ENCODE results near the gene NCAPG2.

GRCh38 chr7:158620839-158621441 is 83.7 kb downstream of the NCAPG2 start:
- TF ChIP-seq, protein P1, sequence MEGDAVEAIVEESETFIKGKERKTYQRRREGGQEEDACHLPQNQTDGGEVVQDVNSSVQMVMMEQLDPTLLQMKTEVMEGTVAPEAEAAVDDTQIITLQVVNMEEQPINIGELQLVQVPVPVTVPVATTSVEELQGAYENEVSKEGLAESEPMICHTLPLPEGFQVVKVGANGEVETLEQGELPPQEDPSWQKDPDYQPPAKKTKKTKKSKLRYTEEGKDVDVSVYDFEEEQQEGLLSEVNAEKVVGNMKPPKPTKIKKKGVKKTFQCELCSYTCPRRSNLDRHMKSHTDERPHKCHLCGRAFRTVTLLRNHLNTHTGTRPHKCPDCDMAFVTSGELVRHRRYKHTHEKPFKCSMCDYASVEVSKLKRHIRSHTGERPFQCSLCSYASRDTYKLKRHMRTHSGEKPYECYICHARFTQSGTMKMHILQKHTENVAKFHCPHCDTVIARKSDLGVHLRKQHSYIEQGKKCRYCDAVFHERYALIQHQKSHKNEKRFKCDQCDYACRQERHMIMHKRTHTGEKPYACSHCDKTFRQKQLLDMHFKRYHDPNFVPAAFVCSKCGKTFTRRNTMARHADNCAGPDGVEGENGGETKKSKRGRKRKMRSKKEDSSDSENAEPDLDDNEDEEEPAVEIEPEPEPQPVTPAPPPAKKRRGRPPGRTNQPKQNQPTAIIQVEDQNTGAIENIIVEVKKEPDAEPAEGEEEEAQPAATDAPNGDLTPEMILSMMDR (IDR thresholded peaks at IDR 0.05) = no peak
- no peak for TF ChIP-seq POLR2AphosphoS5 (IDR thresholded peaks at IDR 0.05; ENCODE audit: low read depth, low read length)
- TF ChIP-seq ELF1 (IDR thresholded peaks at IDR 0.05) = no peak
- TF ChIP-seq SIN3A (IDR thresholded peaks at IDR 0.05; ENCODE audit: borderline replicate concordance, low read depth, low read length) = no peak
- no peak for TF ChIP-seq EZH2phosphoT487 (IDR thresholded peaks at IDR 0.05; ENCODE audit: borderline replicate concordance, low read depth)
- TF ChIP-seq RFX5 (IDR thresholded peaks at IDR 0.05; ENCODE audit: low read length) = no peak

All from SK-N-SH (cell line).